ENCODE measurements around the gene OR4D11. TPM values are rescaled to one million over a fixed set of nuclear protein-coding genes. Genes with fewer than 3 reads are reported as not detected.
A peak's percentile ranks its signal among the peaks of the same experiment; 100 is the strongest.

Gene OR4D11
- total and polyA plus RNA-seq, 9 of the 15 experiments (the other 6 are each of a cell fraction or from before 2014, with no cell fraction given): not detected

DNA sequence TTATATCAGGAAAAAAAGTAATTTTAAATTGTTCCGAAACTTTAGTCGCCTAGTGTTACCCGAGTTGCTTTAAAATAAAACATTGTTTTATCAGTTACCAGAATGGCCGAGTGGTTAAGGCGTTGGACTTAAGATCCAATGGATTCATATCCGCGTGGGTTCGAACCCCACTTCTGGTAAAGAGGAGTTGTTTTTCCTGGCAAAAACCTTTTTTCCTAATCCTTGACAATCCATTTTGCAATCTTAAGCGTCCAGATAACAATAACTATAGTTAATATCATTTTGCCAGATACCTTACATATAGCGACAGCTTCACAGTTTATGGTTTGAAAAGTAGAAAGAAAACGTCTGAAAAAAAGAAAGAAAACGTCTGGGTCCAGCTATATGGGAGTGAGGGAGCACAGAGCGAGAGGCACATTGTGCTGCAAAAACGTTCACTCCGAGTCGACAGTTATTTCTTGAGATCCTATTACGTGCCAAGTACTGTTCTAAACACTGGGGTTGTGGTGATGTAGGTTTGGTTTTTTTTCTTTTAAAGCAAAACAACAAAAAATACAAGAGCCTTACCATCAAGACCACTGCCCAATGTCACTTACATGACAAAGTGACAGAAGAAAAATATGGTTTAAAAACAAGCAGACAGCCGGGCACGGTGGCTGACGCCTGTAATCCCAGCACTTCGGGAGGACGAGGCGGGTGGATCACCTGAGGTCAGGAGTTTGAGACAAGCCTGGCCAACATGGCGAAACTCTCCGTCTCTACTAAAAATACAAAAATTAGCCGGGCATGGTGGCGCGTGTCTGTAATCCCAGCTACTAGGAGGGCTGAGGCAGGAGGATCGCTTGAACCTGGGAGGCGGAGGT, 48.5 kb downstream of the OR4D11 start (continued):
- peak; percentile 68 for TF ChIP-seq MGA (IDR thresholded peaks at IDR 0.05)
- TF ChIP-seq SAFB (IDR thresholded peaks at IDR 0.05; ENCODE audit: borderline replicate concordance, low read depth, low read length): no peak
- TF ChIP-seq GATA2 (CRISPR knock-in tag; IDR thresholded peaks at IDR 0.05): no peak
- no peak for TF ChIP-seq NBN (IDR thresholded peaks at IDR 0.05; ENCODE audit: low read depth)
- no peak for TF ChIP-seq NFATC3 (IDR thresholded peaks at IDR 0.05)
- no peak for TF ChIP-seq RUNX1 (IDR thresholded peaks at IDR 0.05; ENCODE audit: low read depth)
- TF ChIP-seq BRD4 (IDR thresholded peaks at IDR 0.05): no peak
- no peak for TF ChIP-seq FOXJ2 (tag; IDR thresholded peaks at IDR 0.05)
- no peak for TF ChIP-seq ZNF717 (CRISPR knock-in tag; IDR thresholded peaks at IDR 0.05)
- TF ChIP-seq, protein P1, sequence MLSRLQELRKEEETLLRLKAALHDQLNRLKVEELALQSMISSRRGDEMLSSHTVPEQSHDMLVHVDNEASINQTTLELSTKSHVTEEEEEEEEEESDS (CRISPR knock-in tag; IDR thresholded peaks at IDR 0.05): no peak
- TF ChIP-seq PHF20 (IDR thresholded peaks at IDR 0.05; ENCODE audit: partially characterized antibody): no peak
- no peak for TF ChIP-seq ZZZ3 (IDR thresholded peaks at IDR 0.05)
- TF ChIP-seq STAT5A (IDR thresholded peaks at IDR 0.05; ENCODE audit: borderline replicate concordance, low read length): no peak
- no peak for TF ChIP-seq HINFP (tag; conservative IDR thresholded peaks at IDR 0.05; ENCODE audit: low read depth)
- no peak for TF ChIP-seq MTA3 (IDR thresholded peaks at IDR 0.05; ENCODE audit: borderline replicate concordance)

Data from K562 (cell line).